ES-I3 (cell line): Measurements from ENCODE around the gene CPNE7.
"Not testable (repeated sequence)": the region's sequence is repeated elsewhere in the genome, so short reads cannot be mapped to it uniquely, and the experiment has no call there.

Source experiments
- H3K36me3 ChIP-seq: 2 replicates; pipeline ENCODE4 v1.6.1; 2013; ENCODE audit warnings: mild to moderate bottlenecking, low read length, control low read depth, moderate library complexity; ENCODE audit not compliant: insufficient read depth
- H3K4me1 ChIP-seq: 2 replicates; pipeline ENCODE4 v1.6.1; 2013; ENCODE audit warnings: mild to moderate bottlenecking, control low read depth, low read length; ENCODE audit not compliant: insufficient read depth
- H3K9ac ChIP-seq: 2 replicates; pipeline ENCODE4 v1.6.1; 2013; ENCODE audit warnings: low read depth, mild to moderate bottlenecking, low read length, moderate library complexity
- H3K9me3 ChIP-seq: 2 replicates; pipeline ENCODE4 v1.6.1; 2013; ENCODE audit warnings: mild to moderate bottlenecking, low read length, moderate library complexity; ENCODE audit not compliant: control insufficient read depth, insufficient read depth

The CPNE7 gene

DNA sequence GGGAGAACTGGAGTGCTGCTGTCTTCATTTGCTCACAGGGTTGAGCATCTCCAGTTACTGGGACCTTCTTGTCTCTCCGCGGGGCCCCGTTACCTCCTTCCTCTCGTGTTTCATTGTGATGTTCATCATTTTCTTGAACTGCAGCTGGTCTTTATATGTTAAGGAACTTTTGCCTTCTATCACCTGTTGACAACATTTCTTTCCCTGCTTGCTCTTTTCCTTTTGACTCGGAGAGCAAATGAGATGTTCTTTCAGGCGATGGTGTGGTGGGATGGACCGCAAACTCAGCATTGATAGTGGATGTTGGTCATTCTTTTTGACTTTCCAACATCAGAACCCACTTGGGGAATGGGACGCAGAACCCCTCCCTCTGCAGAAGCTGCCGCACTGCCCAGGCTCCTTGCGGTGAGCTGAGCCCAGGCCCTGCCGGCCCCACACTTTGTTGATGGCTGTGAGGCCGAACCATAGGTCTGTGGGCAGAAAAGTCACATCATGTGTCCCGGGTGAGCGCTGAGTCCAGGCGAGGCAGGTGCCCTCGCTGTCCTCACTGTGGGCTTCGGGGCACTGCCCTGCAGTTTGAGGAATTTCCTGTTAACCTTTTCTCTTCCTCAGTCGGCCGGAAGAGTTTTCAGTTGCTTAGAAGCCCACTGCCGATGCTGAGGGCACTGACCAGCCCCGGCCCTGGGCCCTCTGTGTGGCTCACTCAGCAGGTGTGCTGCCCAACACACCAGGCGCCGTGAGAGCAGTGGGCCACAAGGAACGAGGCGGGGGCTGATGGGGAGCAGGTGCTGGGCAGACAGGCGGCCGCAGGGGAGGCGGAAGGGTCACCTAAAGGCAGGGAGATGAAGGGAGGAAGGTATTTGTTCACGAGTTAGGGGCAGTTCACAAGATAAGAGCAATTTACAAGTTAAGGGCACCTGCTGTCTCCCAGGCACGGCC, 7.6 kb upstream of the CPNE7 start:
- no peaks in the 10 kb centered on the region for H3K9me3 ChIP-seq
- no peak overlapping the region for H3K9ac ChIP-seq
- H3K4me1 ChIP-seq, result peaks cover 7% of the 10 kb centered on the region; the same call in 1 of the 2 replicates
- peaks cover 8% of the 10 kb centered on the region for H3K36me3 ChIP-seq

DNA sequence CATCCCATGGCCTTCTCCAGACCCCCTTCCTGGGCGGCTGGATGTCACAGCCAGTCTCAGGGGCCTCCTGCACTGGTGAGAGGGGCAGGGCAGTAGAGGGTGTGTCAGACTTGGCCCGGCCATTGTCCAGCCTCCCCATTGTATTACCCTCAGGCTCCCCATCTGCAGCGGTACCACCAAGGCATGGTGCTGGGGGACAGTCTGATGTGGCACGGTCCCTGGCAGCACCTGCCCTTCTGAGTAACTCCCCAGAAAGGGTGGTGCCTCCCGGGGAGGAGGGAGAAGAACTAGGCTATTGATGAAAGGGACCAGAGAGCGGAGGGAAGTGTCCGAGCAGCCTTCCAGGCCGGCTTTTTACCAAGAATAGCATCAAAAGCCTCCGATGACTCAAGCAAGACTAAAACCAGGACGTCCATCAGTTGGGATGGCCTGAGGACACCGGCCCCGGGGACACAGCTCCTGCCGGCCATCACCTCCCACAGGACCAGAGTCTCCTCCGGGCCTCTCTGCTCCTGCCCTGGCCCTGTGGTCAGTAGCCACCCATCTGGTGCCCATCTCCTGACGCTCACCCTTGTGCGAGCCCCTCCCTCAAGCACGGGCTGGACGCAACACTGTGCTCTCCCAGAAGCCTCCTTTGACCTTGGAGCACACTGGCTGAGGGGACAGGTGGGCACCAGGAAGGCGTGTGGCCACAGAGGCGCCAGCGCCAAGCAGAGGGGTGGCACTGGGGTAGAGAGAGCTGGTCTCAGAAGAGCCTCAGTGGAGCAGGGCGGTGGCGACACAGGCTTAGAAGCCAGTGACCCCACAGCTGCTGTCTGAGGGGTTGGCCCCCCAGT, 5.8 kb upstream of the CPNE7 start:
- H3K9ac ChIP-seq, result no peak overlapping the region

DNA sequence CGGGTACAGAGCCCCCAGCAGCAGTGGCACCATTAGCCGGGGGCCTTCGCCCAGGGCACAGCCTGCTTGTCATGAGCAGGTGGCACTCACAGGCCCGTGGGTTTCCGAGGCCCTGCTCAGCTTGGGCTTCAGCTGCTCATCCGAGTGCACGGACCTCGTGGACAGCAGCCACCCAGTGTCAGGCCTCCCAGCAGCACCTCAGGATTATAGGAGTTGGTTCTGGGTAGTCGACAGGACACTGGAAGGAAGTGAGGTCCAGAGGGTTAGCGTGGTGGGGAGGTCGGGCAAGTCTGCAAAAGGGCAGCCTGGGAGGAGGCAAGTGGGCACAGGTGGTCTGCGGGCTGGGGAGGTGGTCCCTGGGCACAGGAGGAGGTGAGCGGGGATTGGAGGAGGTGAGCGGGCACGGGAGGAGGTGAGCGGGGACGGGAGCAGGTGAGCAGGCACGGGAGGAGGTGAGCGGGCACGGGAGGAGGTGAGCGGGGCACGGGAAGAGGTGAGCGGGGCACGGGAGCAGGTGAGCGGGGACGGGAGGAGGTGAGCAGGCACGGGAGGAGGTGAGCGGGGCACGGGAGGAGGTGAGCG, 5.1 kb upstream of the CPNE7 start:
- Histone ChIP-seq H3K4me1 (peaks cover 10% of the 10 kb centered on the region; the same call in 1 of the 2 replicates), H3K9ac (no peak overlapping the region), H3K9me3 (no peaks in the 10 kb centered on the region), H3K36me3 (no peaks in the 10 kb centered on the region)

More for the DNA sequence above, 5.8 kb upstream of the CPNE7 start:
- peaks cover 10% of the 10 kb centered on the region; the same call in 1 of the 2 replicates for H3K4me1 ChIP-seq
- H3K9me3 ChIP-seq, result no peaks in the 10 kb centered on the region
- no peaks in the 10 kb centered on the region for H3K36me3 ChIP-seq

DNA sequence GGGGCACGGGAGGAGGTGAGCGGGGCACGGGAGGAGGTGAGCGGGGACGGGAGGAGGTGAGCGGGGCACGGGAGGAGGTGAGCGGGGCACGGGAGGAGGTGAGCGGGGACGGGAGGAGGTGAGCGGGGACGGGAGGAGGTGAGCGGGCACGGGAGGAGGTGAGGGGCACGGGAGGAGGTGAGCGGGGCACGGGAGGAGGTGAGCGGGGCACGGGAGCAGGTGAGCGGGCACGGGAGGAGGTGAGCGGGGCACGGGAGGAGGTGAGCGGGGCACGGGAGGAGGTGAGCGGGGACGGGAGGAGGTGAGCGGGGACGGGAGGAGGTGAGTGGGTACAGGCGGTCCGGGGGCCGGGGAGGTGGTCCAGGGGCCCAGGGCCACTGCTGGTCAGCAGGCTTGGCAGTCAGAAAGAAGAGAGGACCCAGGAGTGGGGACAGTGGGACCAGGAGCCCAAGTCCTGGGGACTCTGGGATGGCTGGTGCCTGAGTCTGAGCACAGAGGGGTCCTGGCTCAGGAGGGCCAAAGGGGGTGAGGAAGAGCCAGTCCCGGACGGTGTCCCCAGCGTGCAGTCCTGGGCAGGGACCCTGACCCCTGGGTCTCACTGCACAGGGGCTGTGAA, 4.5 kb upstream of the CPNE7 start:
- H3K4me1 ChIP-seq, H3K36me3 ChIP-seq, H3K9me3 ChIP-seq, H3K9ac ChIP-seq: not testable (repeated sequence)

DNA sequence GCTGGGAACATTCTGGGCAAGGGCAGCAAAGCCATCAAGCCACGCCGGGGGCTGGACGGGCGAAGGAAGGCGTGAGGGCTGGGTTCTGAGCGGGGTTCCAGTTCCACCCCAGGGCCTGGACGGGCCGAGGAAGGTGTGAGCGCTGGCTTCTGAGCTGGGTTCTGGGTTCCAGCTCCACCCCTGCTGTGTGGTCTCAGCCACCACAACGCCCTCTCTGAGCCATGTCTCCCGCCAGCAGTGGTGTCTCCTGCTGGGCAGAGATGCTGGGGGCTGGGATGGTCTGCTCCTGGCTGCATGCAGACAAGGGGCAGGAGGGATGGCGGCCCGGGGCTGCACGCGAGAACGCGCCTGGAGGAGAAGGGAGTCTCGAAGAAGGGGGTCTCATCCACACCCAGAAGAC, 3.9 kb upstream of the CPNE7 start:
- H3K9ac ChIP-seq, result no peak overlapping the region
- H3K36me3 ChIP-seq, result no peaks in the 10 kb centered on the region
- H3K4me1 ChIP-seq, result peaks cover 10% of the 10 kb centered on the region; the same call in 1 of the 2 replicates
- no peaks in the 10 kb centered on the region for H3K9me3 ChIP-seq

DNA sequence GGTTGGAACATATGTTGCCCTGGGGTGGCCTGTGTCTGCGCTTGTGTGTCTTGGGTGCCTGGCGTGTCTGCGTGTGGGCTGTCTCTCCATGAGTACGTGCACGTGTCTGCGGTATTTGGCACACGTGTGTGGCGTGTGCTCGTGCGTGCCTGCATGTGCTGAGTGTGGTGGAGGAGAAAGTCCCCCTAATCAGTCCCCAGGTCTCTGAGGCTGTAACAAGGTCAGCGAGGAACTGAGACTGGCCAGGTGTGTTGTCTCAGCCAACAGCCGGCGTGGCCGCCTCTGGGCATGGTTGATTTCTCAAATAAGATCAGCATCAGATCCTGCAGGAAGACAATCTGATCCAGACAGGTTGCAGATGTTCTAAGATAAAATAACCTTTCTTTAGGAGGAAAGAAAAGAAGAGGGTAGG, 3.5 kb upstream of the CPNE7 start:
- no peaks in the 10 kb centered on the region for H3K9me3 ChIP-seq
- peaks cover 10% of the 10 kb centered on the region; the same call in 1 of the 2 replicates for H3K4me1 ChIP-seq
- no peak overlapping the region for H3K9ac ChIP-seq
- H3K36me3 ChIP-seq, result no peaks in the 10 kb centered on the region

DNA sequence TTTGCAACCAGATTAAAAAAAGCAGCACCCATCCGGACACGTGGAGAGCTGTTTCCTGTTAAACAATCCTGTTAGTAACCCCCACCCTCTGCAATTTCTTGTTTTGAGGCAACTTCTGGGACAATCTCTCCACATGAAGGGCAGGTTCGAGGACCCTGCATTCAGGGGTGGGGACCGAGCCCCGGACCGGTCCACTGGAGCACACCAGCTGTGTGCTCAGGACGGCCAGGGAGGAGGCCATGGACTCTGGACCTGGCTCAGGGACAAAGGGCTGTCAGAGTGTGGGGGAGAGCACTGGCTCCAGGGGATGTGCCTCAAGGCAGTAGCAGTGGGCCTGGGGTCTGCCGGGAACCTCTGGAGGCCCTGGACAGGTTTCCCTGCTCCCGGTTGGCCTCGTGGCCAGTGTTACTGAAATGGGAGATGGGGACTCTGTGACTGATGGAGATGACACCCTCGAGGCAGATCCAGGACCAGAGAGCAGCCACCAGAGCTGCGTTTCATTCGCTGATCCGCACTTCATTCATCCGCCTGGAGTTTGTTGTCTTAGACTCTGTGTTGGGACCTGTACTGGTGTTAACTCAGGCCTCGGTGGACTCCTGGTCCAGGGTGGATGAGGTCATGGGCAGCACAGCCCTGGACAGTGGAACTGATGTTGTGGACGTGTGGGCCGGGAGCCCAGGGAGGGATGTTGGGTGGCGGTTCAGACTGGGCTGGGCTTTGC, 2.9 kb upstream of the CPNE7 start:
- H3K36me3 ChIP-seq, result no peaks in the 10 kb centered on the region
- H3K4me1 ChIP-seq, result peaks cover 10% of the 10 kb centered on the region; the same call in 1 of the 2 replicates

DNA sequence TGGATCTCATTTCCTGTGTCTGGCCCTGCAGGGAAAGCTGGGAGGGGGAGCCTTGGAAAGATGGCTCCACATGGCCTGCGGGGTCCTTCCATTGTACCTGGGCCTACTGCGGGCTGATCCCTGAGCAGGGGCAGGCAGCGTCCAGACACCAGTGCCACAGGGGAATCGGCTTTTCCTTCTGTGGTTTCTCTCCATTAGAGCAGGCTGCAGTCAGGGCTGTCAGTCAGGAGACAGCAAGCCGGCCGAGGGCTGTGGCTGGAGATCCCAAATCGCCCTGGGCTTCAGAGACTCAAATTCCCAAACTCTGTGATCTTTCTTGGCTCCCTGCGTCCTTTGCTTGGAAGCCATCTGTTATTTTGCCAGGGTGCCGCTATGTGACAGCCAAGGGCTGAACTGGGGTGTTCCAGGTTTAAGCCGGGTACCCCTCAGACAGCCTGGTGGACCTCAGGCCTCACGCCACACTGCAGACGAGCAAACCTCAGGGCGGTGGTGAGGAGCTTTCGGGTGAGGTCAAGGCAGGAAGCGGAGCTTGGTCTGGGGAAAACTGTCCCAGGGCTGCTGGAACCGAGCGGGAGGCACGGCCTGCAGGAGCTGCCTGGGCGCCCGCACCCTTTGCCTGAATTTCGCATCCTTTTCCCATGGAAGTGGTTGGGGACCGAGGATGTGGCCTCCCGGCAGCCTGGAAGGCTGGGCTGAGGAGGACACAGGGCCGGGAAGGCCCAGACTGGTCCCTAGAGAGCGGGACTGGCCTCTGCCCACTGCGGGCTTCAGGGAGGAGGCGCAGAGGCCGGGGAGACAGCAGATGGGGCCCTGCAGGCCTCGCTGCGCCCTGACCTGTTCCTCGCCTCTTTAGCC, 1.5 kb upstream of the CPNE7 start:
- Histone ChIP-seq H3K4me1 (peaks cover 10% of the 10 kb centered on the region; the same call in 1 of the 2 replicates), H3K9ac (peak overlapping the region; percentile 68), H3K9me3 (no peaks in the 10 kb centered on the region), H3K36me3 (0 out of 2 replicates have a peak, but pooled peaks cover under 1% of the 10 kb centered on the region)

More for the DNA sequence above, 2.9 kb upstream of the CPNE7 start:
- H3K9ac ChIP-seq, result no peak overlapping the region
- H3K9me3 ChIP-seq, result no peaks in the 10 kb centered on the region

DNA sequence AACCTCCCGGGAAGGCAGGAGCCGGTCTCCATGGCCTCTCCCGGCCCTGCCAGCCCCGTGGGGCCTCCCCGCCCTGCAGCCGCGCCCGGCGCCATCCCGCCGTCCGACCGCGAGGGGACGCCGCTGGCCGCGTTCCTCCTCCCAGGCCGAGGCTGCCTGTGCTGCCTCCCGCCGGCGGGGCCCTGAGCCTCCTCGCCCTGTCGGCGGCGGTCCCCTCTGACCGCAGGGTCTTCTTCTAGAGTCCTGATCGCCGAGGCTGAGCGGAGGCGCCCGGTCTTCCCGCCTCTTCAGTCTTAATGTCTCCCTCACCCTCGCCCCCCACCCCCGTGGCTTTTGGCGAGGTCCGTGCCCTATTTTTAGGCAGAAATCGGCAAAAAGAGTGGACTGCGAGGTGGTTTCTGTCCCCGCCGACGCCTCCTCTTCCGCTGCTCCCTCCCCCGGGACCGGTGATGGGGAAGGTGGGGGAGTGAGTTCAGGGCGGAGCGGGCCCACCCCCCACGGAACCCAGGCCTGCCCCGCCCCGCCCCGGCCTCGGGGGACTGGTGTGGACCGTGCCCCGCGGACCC, 794 bp upstream of the CPNE7 start:
- Histone ChIP-seq H3K36me3 (peaks cover 3% of the 10 kb centered on the region; the same call in 1 of the 2 replicates), H3K9me3 (no peaks in the 10 kb centered on the region), H3K4me1 (peaks cover 10% of the 10 kb centered on the region; the same call in 1 of the 2 replicates), H3K9ac (peak overlapping the region; percentile 68)

DNA sequence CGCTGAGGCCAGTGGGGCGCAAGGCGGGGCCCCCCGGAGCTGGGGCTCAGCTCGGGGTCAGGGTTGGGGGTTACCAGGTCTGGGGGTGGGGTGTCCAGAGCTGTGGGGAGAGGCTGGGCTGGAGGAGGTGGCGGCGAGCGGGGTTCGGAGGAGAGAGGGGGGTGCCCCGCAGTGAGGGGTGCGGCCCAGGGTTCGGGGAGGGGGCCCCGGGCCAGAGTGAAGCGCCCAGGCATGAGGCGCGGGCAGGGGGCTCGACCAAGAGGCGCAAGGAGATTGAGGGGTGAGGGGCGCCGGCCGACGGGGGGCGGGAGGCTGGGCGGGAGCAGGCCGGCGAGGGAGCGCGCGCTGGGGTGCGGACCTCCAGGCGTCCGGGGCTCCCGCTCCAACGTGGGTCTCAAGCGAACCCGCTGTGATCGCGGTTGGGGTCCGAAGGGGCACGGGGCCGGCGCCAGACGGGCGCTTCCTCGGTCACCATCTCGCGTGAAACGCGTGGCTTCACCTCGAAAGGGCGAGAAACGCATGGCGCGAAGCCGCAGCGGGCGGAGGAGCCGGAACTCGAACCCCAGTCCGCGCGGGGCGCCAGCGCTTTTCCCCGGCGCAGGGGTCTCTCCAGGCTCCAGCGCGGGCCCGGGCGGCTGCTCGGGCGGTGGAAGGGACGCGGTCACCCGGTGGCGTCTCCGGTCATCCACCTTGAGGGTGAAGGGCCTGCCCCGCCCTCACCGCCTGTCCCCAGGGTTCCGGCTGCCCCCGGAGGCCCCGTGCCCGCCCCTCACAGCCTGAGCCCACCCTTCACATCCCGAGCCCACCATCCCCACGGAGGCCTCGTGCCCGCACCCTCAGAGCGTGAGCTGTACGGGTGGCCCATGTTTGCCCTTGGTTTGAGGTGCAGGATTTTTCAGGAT, 846 bp downstream of the CPNE7 start:
- peak overlapping the region; percentile 51; the same call in 1 of the 2 replicates for H3K9ac ChIP-seq
- H3K9me3 ChIP-seq, result no peaks in the 10 kb centered on the region
- peaks cover 10% of the 10 kb centered on the region; the same call in 1 of the 2 replicates for H3K4me1 ChIP-seq
- peaks cover 3% of the 10 kb centered on the region; the same call in 1 of the 2 replicates for H3K36me3 ChIP-seq

DNA sequence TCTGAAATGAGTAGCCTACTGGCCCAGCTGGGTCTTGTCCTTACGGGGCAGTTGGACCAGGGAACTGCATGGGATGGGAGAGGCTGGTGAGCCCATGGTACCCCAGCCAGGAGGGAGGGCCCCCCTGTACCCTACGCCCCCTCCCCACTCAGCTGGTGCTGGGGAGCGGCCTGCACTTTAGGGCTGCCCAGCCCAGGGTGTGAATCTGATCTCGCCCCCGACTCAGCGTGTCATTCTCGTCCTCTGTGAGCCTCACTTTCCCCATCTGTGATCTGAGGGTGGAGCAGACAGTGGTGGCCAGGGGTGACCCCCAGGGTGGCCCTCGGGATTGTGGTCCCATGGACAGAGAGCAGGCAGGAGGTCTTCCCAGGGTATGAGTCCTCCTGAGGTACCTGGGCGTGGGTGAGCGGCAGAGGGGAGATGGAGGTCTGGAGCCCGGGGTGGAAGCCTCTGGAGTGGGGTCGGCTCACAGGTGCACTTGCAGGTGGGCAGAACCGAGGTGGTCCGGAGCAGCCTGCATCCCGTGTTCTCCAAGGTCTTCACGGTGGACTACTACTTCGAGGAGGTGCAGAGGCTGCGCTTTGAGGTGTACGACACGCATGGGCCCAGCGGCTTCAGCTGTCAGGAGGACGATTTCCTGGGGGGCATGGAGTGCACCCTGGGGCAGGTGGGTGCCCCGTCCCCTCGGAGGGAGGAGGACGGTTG, 1.6 kb downstream of the CPNE7 start:
- peak overlapping the region; percentile 51; the same call in 1 of the 2 replicates for H3K9ac ChIP-seq
- no peaks in the 10 kb centered on the region for H3K9me3 ChIP-seq
- peaks cover 3% of the 10 kb centered on the region; the same call in 1 of the 2 replicates for H3K36me3 ChIP-seq
- H3K4me1 ChIP-seq, result peaks cover 10% of the 10 kb centered on the region; the same call in 1 of the 2 replicates
